Endothelial cell of umbilical vein (primary cell): ENCODE results near the gene NPM3. TPM values are rescaled to one million over a fixed set of nuclear protein-coding genes. Genes with fewer than 3 reads are reported as not detected.

Experiments
- BruUV-seq: library from RNA; stranded (reverse); fragments of 400-500 nt; replicated peaks from 2 replicates; lab custom pipeline; 2021; lab: Mats Ljungman, UMichigan
- CTCF ChIA-PET: fragments of 300-600, 350-600 bp; sonication (Branson Sonifier 250); formaldehyde crosslinking; loops from one replicate; lab custom pipeline; 2021; ENCODE audit warnings: antibody characterized with exemption, inconsistent platforms; lab: Charles Lee
- POLR2A ChIA-PET: fragments of 300-600, 350-600 bp; sonication (Branson Sonifier 250); formaldehyde crosslinking; loops from one replicate; lab custom pipeline; 2021; ENCODE audit warnings: antibody characterized with exemption, inconsistent platforms; lab: Charles Lee
- DNase-seq: peaks from one replicate; pipeline ENCODE4 v3.0.0-alpha.2; 2011; ENCODE audit warnings: low read depth, low spot score
- FAIRE-seq: peaks from 2 replicates; lab custom pipeline; 2011; peaks lifted over from hg19 to GRCh38; lab: Jason Lieb, UNC
- H2AFZ ChIP-seq: 2 replicates; pipeline ENCODE4 v1.6.0; 2012; ENCODE audit warnings: low read depth, low read length, control low read depth, inconsistent platforms
- H3K27ac ChIP-seq: 2 replicates; pipeline ENCODE4 v1.5.1; 2011; ENCODE audit warnings: low read depth, mild to moderate bottlenecking, control low read depth, low read length, moderate library complexity; ENCODE audit not compliant: insufficient read depth
- H3K27me3 ChIP-seq, 2 experiments: 2 replicates each; pipeline versions ENCODE4 v1.6.0 to v1.6.1; 2011; ENCODE audit warnings: low read length in 2 of 2, mixed read lengths in 1 of 2; ENCODE audit not compliant: control insufficient read depth in 2 of 2, insufficient read depth in 2 of 2
- H3K36me3 ChIP-seq, 2 experiments: 2 replicates in 1 of 2; 3 replicates in 1 of 2; pipeline ENCODE4 v1.5.1; 2011; ENCODE audit warnings: low read length in 2 of 2, mild to moderate bottlenecking in 1 of 2, moderate library complexity in 1 of 2; ENCODE audit not compliant: control insufficient read depth in 2 of 2, insufficient read depth in 2 of 2; ENCODE audit errors: extremely low read depth in 1 of 2
- H3K4me1 ChIP-seq: 3 replicates; pipeline ENCODE4 v1.5.1; 2011; ENCODE audit warnings: mild to moderate bottlenecking, low read length; ENCODE audit not compliant: control insufficient read depth, insufficient read depth; ENCODE audit errors: extremely low read depth
- H3K4me2 ChIP-seq: 2 replicates; pipeline ENCODE4 v1.6.1; 2011; ENCODE audit warnings: low read length, control low read depth, mixed read lengths; ENCODE audit not compliant: insufficient read depth
- H3K4me3 ChIP-seq, 3 experiments: fragments of 200-600 bp in 1 of 3; sonication (generic), shearing (Covaris generic) in 1 of 3; replicated peaks in 1 of 3; 2 replicates each; pipeline ENCODE4 v1.5.1; 2011 to 2016; ENCODE audit warnings: control low read depth in 3 of 3, low read length in 3 of 3, mild to moderate bottlenecking in 2 of 3, inconsistent platforms in 1 of 3, low read depth in 1 of 3, moderate library complexity in 1 of 3; ENCODE audit not compliant: insufficient read depth in 1 of 3
- H3K79me2 ChIP-seq: 2 replicates; pipeline ENCODE4 v1.6.0; 2012; ENCODE audit warnings: low read length, inconsistent platforms; ENCODE audit not compliant: control insufficient read depth, insufficient read depth
- H3K9ac ChIP-seq: replicated peaks from 2 replicates; pipeline ENCODE3; 2011; ENCODE audit warnings: low read length, control low read depth; ENCODE audit not compliant: insufficient read depth; ENCODE audit errors: extremely low read depth
- H3K9me1 ChIP-seq: replicated peaks from 3 replicates; pipeline ENCODE4 v1.6.0; 2011; ENCODE audit warnings: mild to moderate bottlenecking, low read length; ENCODE audit not compliant: control insufficient read depth, insufficient read depth; ENCODE audit errors: extremely low read depth
- H3K9me3 ChIP-seq: replicated peaks from 2 replicates; pipeline ENCODE4 v1.5.1; 2012; ENCODE audit warnings: low read length, inconsistent platforms; ENCODE audit not compliant: control insufficient read depth, insufficient read depth
- H4K20me1 ChIP-seq: replicated peaks from 2 replicates; pipeline ENCODE3; 2011; ENCODE audit warnings: mild to moderate bottlenecking, low read length; ENCODE audit not compliant: control insufficient read depth, insufficient read depth; ENCODE audit errors: extremely low read depth
- EZH2 ChIP-seq: IDR thresholded peaks from 2 replicates; pipeline ENCODE4 v1.6.1; 2012; ENCODE audit warnings: borderline replicate concordance, low read depth, mild to moderate bottlenecking, moderate library complexity, low read length, inconsistent platforms; ENCODE audit not compliant: severe bottlenecking
- FOS ChIP-seq: IDR thresholded peaks from 2 replicates; pipeline ENCODE4 v1.6.1; 2011; ENCODE audit warnings: mild to moderate bottlenecking, low read length, moderate library complexity, borderline replicate concordance; ENCODE audit not compliant: insufficient read depth
- GATA2 ChIP-seq: IDR thresholded peaks from 2 replicates; pipeline ENCODE4 v1.7.0; 2011; ENCODE audit warnings: low read depth, mild to moderate bottlenecking, moderate library complexity, mixed read lengths, low read length; ENCODE audit not compliant: insufficient read length, insufficient read depth
- JUN ChIP-seq: IDR thresholded peaks from 2 replicates; pipeline ENCODE4 v1.6.1; 2011; ENCODE audit warnings: borderline replicate concordance, low read depth; ENCODE audit not compliant: insufficient read length, insufficient read depth
- MAX ChIP-seq: IDR thresholded peaks from 2 replicates; pipeline ENCODE4 v1.6.1; 2011; ENCODE audit not compliant: insufficient read depth, insufficient read length
- MYC ChIP-seq: IDR thresholded peaks from one replicate; pipeline ENCODE4 v1.6.1; 2011; ENCODE audit warnings: mild to moderate bottlenecking, low read depth, low read length
- POLR2A ChIP-seq: IDR thresholded peaks from 2 replicates; pipeline ENCODE4 v1.6.1; 2012; ENCODE audit warnings: low read depth, mild to moderate bottlenecking, control low read depth, low read length
- POLR2AphosphoS5 ChIP-seq: IDR thresholded peaks from 2 replicates; pipeline ENCODE4 v1.6.1; 2012; ENCODE audit warnings: low read depth, mild to moderate bottlenecking, control low read depth, low read length, moderate library complexity; ENCODE audit not compliant: insufficient read depth
- dilution Hi-C: fragments of 300-500 bp; cut with MboI; formaldehyde crosslinking; loops from one replicate; pipeline ENCODE4 v1.15.0; 2019; ENCODE audit warnings: low sequenced_read_pairs; ENCODE audit not compliant: extremely low pct_ligation_motif_present
- intact Hi-C: fragments of 100-400 bp; cut with micrococcal nuclease; formaldehyde crosslinking; loops from one replicate; pipeline ENCODE4 v1.10.0; 2022
- polyA plus RNA-seq, 4 experiments: library from polyadenylated mRNA; depleted of rRNA in 3 of 4; stranded (reverse) in 3 of 4; unstranded in 1 of 4; fragments of >200 nt; gene quantifications; 2 replicates each; pipeline versions ENCODE4 v1.2.1 to v1.2.3, GENCODE V29; 2011 to 2012; ENCODE audit warnings: missing spikeins in 1 of 4
- total RNA-seq: library from RNA; stranded (reverse); gene quantifications from 2 replicates; pipeline ENCODE4 v1.2.3, GENCODE V29; 2021
- TF ChIP-seq, protein P1 (sequence below), 2 donors: IDR thresholded peaks; 1 replicate in 1 of 2; 2 replicates in 1 of 2; pipeline ENCODE4 v1.5.1; 2011; ENCODE audit warnings: low read length in 2 of 2, mild to moderate bottlenecking in 2 of 2, moderate library complexity in 2 of 2, control low read depth in 1 of 2, inconsistent platforms in 1 of 2, low read depth in 1 of 2; ENCODE audit not compliant: insufficient read depth in 1 of 2; ENCODE audit errors: extremely low read depth in 1 of 2

NPM3 gene
- total and polyA plus RNA-seq, 2 donors (not counting 3 experiments of a cell fraction or from before 2014, with no cell fraction given) = 55.4 to 71.3 TPM

DNA sequence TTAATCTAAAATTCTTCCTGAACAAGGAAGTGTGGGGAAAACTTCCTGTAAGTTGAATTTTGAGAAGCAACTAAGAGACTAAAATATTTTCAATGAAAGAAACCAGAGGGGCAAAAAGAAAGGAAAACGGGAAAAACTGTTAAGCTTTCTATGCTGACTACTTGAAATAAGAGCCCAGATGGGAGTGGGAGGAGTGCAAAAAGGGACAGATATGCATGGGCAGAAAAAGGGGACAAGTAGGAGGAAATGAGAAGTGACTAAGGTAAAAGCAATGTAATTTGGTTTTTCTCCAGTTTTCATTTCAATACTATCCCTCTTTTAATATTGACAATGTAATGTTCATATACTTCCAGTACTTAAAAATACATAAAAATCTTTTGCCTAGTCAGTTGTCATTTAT, 23.9 kb upstream of the NPM3 start:
- POLR2A ChIA-PET = no interaction called here
- H3K4me1 ChIP-seq = no peaks in the 10 kb centered on the region
- H3K36me3 ChIP-seq = peaks cover 16 to 29% of the 10 kb centered on the region in 2 experiments
- DNase-seq = no peak
- peaks cover 7% of the 10 kb centered on the region for H4K20me1 ChIP-seq
- no peaks in the 10 kb centered on the region for H3K9me3 ChIP-seq
- BruUV-seq = no TSS peak
- dilution Hi-C loops (no loop called here), intact Hi-C loops (no loop called here)
- no peak overlapping the region for H3K27ac ChIP-seq
- no peaks in the 10 kb centered on the region for H3K27me3 ChIP-seq
- peaks cover 2% of the 10 kb centered on the region for H3K9me1 ChIP-seq
- H2AFZ ChIP-seq = no peak overlapping the region
- H3K4me3 ChIP-seq = no peak overlapping the region
- no peak for FAIRE-seq
- CTCF ChIA-PET = interaction anchor here (0.6 to 1.2 kb wide), 2 partner anchors 26 to 593 kb away, joined by 3 read pairs; no protein-coding TSS in a partner anchor
- TF ChIP-seq, protein P1, sequence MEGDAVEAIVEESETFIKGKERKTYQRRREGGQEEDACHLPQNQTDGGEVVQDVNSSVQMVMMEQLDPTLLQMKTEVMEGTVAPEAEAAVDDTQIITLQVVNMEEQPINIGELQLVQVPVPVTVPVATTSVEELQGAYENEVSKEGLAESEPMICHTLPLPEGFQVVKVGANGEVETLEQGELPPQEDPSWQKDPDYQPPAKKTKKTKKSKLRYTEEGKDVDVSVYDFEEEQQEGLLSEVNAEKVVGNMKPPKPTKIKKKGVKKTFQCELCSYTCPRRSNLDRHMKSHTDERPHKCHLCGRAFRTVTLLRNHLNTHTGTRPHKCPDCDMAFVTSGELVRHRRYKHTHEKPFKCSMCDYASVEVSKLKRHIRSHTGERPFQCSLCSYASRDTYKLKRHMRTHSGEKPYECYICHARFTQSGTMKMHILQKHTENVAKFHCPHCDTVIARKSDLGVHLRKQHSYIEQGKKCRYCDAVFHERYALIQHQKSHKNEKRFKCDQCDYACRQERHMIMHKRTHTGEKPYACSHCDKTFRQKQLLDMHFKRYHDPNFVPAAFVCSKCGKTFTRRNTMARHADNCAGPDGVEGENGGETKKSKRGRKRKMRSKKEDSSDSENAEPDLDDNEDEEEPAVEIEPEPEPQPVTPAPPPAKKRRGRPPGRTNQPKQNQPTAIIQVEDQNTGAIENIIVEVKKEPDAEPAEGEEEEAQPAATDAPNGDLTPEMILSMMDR (IDR thresholded peaks at IDR 0.05; ENCODE audit: extremely low read depth in 1 of 2, insufficient read depth in 1 of 2, low read depth in 1 of 2, low read length in 2 of 2) = no peak
- no peak for TF ChIP-seq EZH2
- TF ChIP-seq MAX = no peak
- TF ChIP-seq FOS = no peak
- no peak for TF ChIP-seq POLR2AphosphoS5
- no peak for TF ChIP-seq JUN
- no peak for TF ChIP-seq GATA2
- no peak for TF ChIP-seq MYC
- TF ChIP-seq POLR2A = no peak
- H3K9ac ChIP-seq = no peak overlapping the region
- peaks cover 49% of the 10 kb centered on the region for H3K79me2 ChIP-seq
- no peak overlapping the region for H3K4me2 ChIP-seq
